K562 (cell line): ENCODE measurements around the gene ACSS2. TPM values are rescaled to one million over a fixed set of nuclear protein-coding genes. Genes with fewer than 3 reads are reported as not detected.

Experiments
- ATAC-seq: fragments of 200-7000 bp; cut with Tn5 transposase; 3 replicates; pipeline ENCODE4 v1.9.1; 2020; ENCODE audit warnings: moderate library complexity
- BruUV-seq: library from RNA; stranded (reverse); fragments of 400-500 nt; replicated peaks from 2 replicates; lab custom pipeline; 2021; lab: Mats Ljungman, UMichigan
- CTCF ChIA-PET: fragments of 300-600 bp; formaldehyde crosslinking; extraction: SDS; loops from one replicate; lab custom pipeline; 2021; ENCODE audit warnings: low intra/inter-chr PET ratio; lab: Yijun Ruan, JAX
- POLR2A ChIA-PET: fragments of 300-600, 350-650 bp; sonication (Branson Sonifier 250); formaldehyde crosslinking; extraction: SDS; loops from one replicate; lab custom pipeline; 2021; ENCODE audit warnings: antibody characterized with exemption, inconsistent platforms; lab: Yijun Ruan, JAX
- DNase-seq, 4 experiments: peaks; one replicate each; pipeline versions ENCODE4 v3.0.0 to v3.0.0-alpha.2; 2011 to 2018; ENCODE audit warnings: low spot score in 3 of 4, mixed read lengths in 3 of 4; ENCODE audit errors: extremely low read depth in 1 of 4
- FAIRE-seq: peaks from 2 replicates; lab custom pipeline; 2011; peaks lifted over from hg19 to GRCh38; lab: Jason Lieb, UNC
- H2AFZ ChIP-seq: 2 replicates; pipeline ENCODE4 v1.6.0; 2011; ENCODE audit warnings: low read depth, low read length, control low read depth, inconsistent platforms
- H3K27ac ChIP-seq: fragments of 200-600 bp; 3 replicates; pipeline ENCODE4 v1.8.0; 2011; ENCODE audit warnings: low read depth, mild to moderate bottlenecking, control low read depth, inconsistent platforms, low read length, moderate library complexity, mixed read lengths; ENCODE audit errors: extremely low read depth
- H3K27me3 ChIP-seq, 2 experiments: fragments of 300-600 bp in 1 of 2; 2 replicates in 1 of 2; 3 replicates in 1 of 2; pipeline versions ENCODE4 v1.6.0 to v1.8.0; 2011; ENCODE audit warnings: inconsistent platforms in 2 of 2, low read length in 2 of 2, mild to moderate bottlenecking in 1 of 2, mixed read lengths in 1 of 2, moderate library complexity in 1 of 2; ENCODE audit not compliant: control insufficient read depth in 2 of 2, insufficient read depth in 2 of 2
- H3K36me3 ChIP-seq: fragments of 300-600 bp; 3 replicates; pipeline ENCODE4 v1.8.0; 2011; ENCODE audit warnings: mild to moderate bottlenecking, low read length, inconsistent platforms; ENCODE audit not compliant: control insufficient read depth, insufficient read depth
- H3K4me1 ChIP-seq, 2 experiments: fragments of 200-600 bp in 1 of 2; replicated peaks in 1 of 2; 2 replicates in 1 of 2; 3 replicates in 1 of 2; pipeline versions ENCODE4 v1.5.1 to v1.8.0; 2011; ENCODE audit warnings: inconsistent platforms in 2 of 2, low read length in 2 of 2, mild to moderate bottlenecking in 1 of 2, mixed read lengths in 1 of 2, moderate library complexity in 1 of 2; ENCODE audit not compliant: control insufficient read depth in 2 of 2, insufficient read depth in 2 of 2
- H3K4me2 ChIP-seq: 2 replicates; pipeline ENCODE4 v1.6.1; 2011; ENCODE audit warnings: low read length, control low read depth, inconsistent platforms, mixed read lengths; ENCODE audit not compliant: insufficient read depth
- H3K4me3 ChIP-seq: fragments of 200-600 bp; sonication (generic), shearing (Covaris generic); 2 replicates; pipeline ENCODE4 v1.5.1; 2016; ENCODE audit warnings: control low read depth, inconsistent platforms
- H3K79me2 ChIP-seq: fragments of 200-600 bp; 3 replicates; pipeline ENCODE4 v1.8.0; 2011; ENCODE audit warnings: low read length, inconsistent platforms; ENCODE audit not compliant: control insufficient read depth, insufficient read depth
- H3K9ac ChIP-seq, 2 experiments: 2 replicates each; pipeline versions ENCODE4 v1.6.0 to v1.6.1; 2011; ENCODE audit warnings: low read depth in 2 of 2, low read length in 2 of 2, control low read depth in 1 of 2, inconsistent platforms in 1 of 2, mild to moderate bottlenecking in 1 of 2, mixed read lengths in 1 of 2; ENCODE audit not compliant: insufficient read depth in 1 of 2
- H3K9me1 ChIP-seq: one replicate; pipeline ENCODE4 v1.6.0; 2011; ENCODE audit warnings: inconsistent platforms, mild to moderate bottlenecking, low read length, moderate library complexity; ENCODE audit not compliant: control insufficient read depth, insufficient read depth
- H3K9me3 ChIP-seq: replicated peaks from 2 replicates; pipeline ENCODE4 v1.5.1; 2011; ENCODE audit warnings: low read depth, low read length, inconsistent platforms; ENCODE audit not compliant: control insufficient read depth, insufficient read depth
- H4K20me1 ChIP-seq: replicated peaks from 2 replicates; pipeline ENCODE4 v1.6.1; 2011; ENCODE audit warnings: low read length, inconsistent platforms, mixed read lengths; ENCODE audit not compliant: control insufficient read depth, insufficient read depth
- ADNP ChIP-seq: fragments of 200-800 bp; sonication (Bioruptor generic); IDR thresholded peaks from 2 replicates; pipeline ENCODE4 v1.6.1; 2016; ENCODE audit warnings: missing genetic modification characterization, missing compliant biosample characterization
- CTCF ChIP-seq, 3 experiments: IDR thresholded peaks in 2 of 3; conservative IDR thresholded peaks in 1 of 3; 2 replicates each; pipeline ENCODE4 v1.5.1; 2011 to 2012; ENCODE audit warnings: low read length in 3 of 3, mild to moderate bottlenecking in 3 of 3, control low read depth in 2 of 3, improper control_type of control experiment in 1 of 3, inconsistent platforms in 1 of 3, low read depth in 1 of 3, mixed read lengths in 1 of 3, moderate library complexity in 1 of 3; ENCODE audit not compliant: insufficient read depth in 2 of 3
- DEAF1 ChIP-seq: fragments of 450-650 bp; formaldehyde crosslinking; IDR thresholded peaks from 2 replicates; pipeline ENCODE4 v1.4.0; 2020; ENCODE audit warnings: mild to moderate bottlenecking, moderate library complexity
- HDAC2 ChIP-seq: fragments of 450-650 bp; IDR thresholded peaks from 2 replicates; pipeline ENCODE4 v1.6.1; 2016; ENCODE audit warnings: mild to moderate bottlenecking
- JUNB ChIP-seq: fragments of 450-650 bp; formaldehyde crosslinking; conservative IDR thresholded peaks from 2 replicates; pipeline ENCODE4 v1.4.0; 2020; ENCODE audit warnings: mild to moderate bottlenecking
- PTRF ChIP-seq: fragments of 450-650 bp; IDR thresholded peaks from 2 replicates; pipeline ENCODE4 v1.6.1; 2016; ENCODE audit warnings: mild to moderate bottlenecking, missing genetic modification characterization, missing compliant biosample characterization
- YY1 ChIP-seq, 3 experiments: IDR thresholded peaks; 2 replicates each; pipeline ENCODE4 v1.6.1; 2011; ENCODE audit warnings: low read length in 2 of 3, mild to moderate bottlenecking in 2 of 3, moderate library complexity in 2 of 3, borderline replicate concordance in 1 of 3, control low read depth in 1 of 3, low read depth in 1 of 3; ENCODE audit not compliant: insufficient read depth in 3 of 3, insufficient replicate concordance in 2 of 3, control insufficient read depth in 1 of 3, insufficient read length in 1 of 3; ENCODE audit errors: extremely low read depth in 1 of 3
- ZBTB9 ChIP-seq: fragments of 450-650 bp; formaldehyde crosslinking; IDR thresholded peaks from 2 replicates; pipeline ENCODE4 v1.4.0; 2020; ENCODE audit warnings: mild to moderate bottlenecking, moderate library complexity
- ZNF551 ChIP-seq: fragments of 250-450 bp; sonication (Bioruptor Pico); IDR thresholded peaks from 2 replicates; pipeline ENCODE4 v1.5.0; 2021; ENCODE audit warnings: mild to moderate bottlenecking, moderate library complexity
- WGBS: fragments of 100-300 bp; shearing (Covaris generic); methylation state at CpG from one replicate; pipeline ENCODE4 v1.1.6; 2016; ENCODE audit warnings: low coverage, mixed read lengths; ENCODE audit not compliant: insufficient coverage; ENCODE audit errors: missing lambda C conversion rate; 5-methylcytosine and 5-hydroxymethylcytosine counted together
- in situ Hi-C: fragments of 300-500 bp; cut with MboI; formaldehyde crosslinking; loops from 4 replicates; pipeline ENCODE4 v1.15.0; 2018; ENCODE audit warnings: inconsistent platforms, mixed read lengths
- intact Hi-C: fragments of 100-400 bp; cut with micrococcal nuclease; formaldehyde crosslinking; loops from 2 replicates; pipeline ENCODE4 v1.14.2; 2022
- polyA plus RNA-seq, 8 experiments: library from polyadenylated mRNA; depleted of rRNA in 4 of 8; stranded (reverse) in 5 of 8; unstranded in 3 of 8; fragments of >200 nt; fragmentation: Nextera tagmentation in 2 of 8; fragmentation: Illumina TruSeq in 1 of 8; extraction: Ambion mirVana in 2 of 8; extraction: Trizol in 1 of 8; gene quantifications; 2 replicates each; pipeline versions ENCODE4 v1.2.1 to v1.2.3, GENCODE V29; 2011 to 2014; ENCODE audit warnings: inconsistent platforms in 1 of 8, missing spikeins in 1 of 8
- total RNA-seq, 7 experiments: library from RNA; depleted of rRNA in 6 of 7; stranded (reverse); fragments of >200 nt in 6 of 7; fragmentation: Illumina TruSeq in 2 of 7; extraction: Trizol in 2 of 7; gene quantifications; 2 replicates each; pipeline versions ENCODE4 v1.2.1 to v1.2.3, GENCODE V29; 2011 to 2021; ENCODE audit warnings: low replicate concordance in 1 of 7
- TF ChIP-seq, protein P1 (sequence below): fragments of 250-450 bp; sonication (Bioruptor Pico); IDR thresholded peaks from 2 replicates; pipeline ENCODE4 v1.4.0; 2020; ENCODE audit warnings: mild to moderate bottlenecking, moderate library complexity

The ACSS2 gene
- total and polyA plus RNA-seq, 9 of the 15 experiments (the other 6 are each of a cell fraction or from before 2014, with no cell fraction given) = 21.9 to 246 (median 66.2) TPM

- H3K4me3 ChIP-seq = peak overlapping the region; percentile 55
- intact Hi-C loops = no loop called here
- peak overlapping the region; percentile 86 to 98 for H3K9ac ChIP-seq
- peak overlapping the region; percentile 90 for H3K4me2 ChIP-seq
- no peaks in the 10 kb centered on the region for H3K9me1 ChIP-seq
- no peak for FAIRE-seq
- no peak for ATAC-seq
- BruUV-seq = TSS peak; percentile 79
- no peaks in the 10 kb centered on the region for H4K20me1 ChIP-seq
- no peaks in the 10 kb centered on the region for H3K27me3 ChIP-seq
- 18% methylated on average over 6 of the region's 6 CpGs for WGBS
- H3K9me3 ChIP-seq = no peaks in the 10 kb centered on the region
- peak overlapping the region; percentile 98 for H2AFZ ChIP-seq
- H3K36me3 ChIP-seq = peaks cover 21% of the 10 kb centered on the region
- ChIA-PET POLR2A (interaction anchor here (0.5 to 2.8 kb wide), 10 partner anchors 10 to 195 kb away, joined by 3 to 12 read pairs (median 4); no protein-coding TSS in a partner anchor), CTCF (interaction anchor here (1.2 to 1.9 kb wide), 2 partner anchors 82 to 644 kb away, joined by 5 read pairs; no protein-coding TSS in a partner anchor)
- no peak for DNase-seq
- H3K27ac ChIP-seq = peak overlapping the region; percentile 89
- peaks cover 23% of the 10 kb centered on the region for H3K79me2 ChIP-seq
- in situ Hi-C loops = loop anchor here (5.0 kb wide), 1 partner anchor 84 kb away; the partner anchor contains the start of gene GGT7
- H3K4me1 ChIP-seq = peaks cover 22 to 26% of the 10 kb centered on the region in 2 experiments; a peak in 4 of 5 replicates
- TF ChIP-seq ZNF551 (CRISPR knock-in tag) (no peak), HDAC2 (no peak), CTCF (IDR thresholded peaks at IDR 0.05 in 2 of 3, conservative IDR thresholded peaks at IDR 0.05 in 1 of 3; ENCODE audit: insufficient read depth in 2 of 3, low read depth in 1 of 3, low read length in 3 of 3) (peak in 1 of 3 experiments; percentile 8; a peak in 1 of 6 replicates), JUNB (CRISPR knock-in tag) (no peak), YY1 (IDR thresholded peaks at IDR 0.05; ENCODE audit: borderline replicate concordance in 1 of 3, control insufficient read depth in 1 of 3, extremely low read depth in 1 of 3, insufficient read depth in 3 of 3, insufficient read length in 1 of 3, insufficient replicate concordance in 2 of 3, low read depth in 1 of 3, low read length in 2 of 3) (no peak), PTRF (tag) (no peak), DEAF1 (CRISPR knock-in tag) (peak; percentile 5; the same call in 1 of the 2 replicates), ADNP (tag) (no peak), ZBTB9 (CRISPR knock-in tag) (0 out of 2 replicates have a peak, but pooled peaks have one; percentile 45)
- TF ChIP-seq, protein P1, sequence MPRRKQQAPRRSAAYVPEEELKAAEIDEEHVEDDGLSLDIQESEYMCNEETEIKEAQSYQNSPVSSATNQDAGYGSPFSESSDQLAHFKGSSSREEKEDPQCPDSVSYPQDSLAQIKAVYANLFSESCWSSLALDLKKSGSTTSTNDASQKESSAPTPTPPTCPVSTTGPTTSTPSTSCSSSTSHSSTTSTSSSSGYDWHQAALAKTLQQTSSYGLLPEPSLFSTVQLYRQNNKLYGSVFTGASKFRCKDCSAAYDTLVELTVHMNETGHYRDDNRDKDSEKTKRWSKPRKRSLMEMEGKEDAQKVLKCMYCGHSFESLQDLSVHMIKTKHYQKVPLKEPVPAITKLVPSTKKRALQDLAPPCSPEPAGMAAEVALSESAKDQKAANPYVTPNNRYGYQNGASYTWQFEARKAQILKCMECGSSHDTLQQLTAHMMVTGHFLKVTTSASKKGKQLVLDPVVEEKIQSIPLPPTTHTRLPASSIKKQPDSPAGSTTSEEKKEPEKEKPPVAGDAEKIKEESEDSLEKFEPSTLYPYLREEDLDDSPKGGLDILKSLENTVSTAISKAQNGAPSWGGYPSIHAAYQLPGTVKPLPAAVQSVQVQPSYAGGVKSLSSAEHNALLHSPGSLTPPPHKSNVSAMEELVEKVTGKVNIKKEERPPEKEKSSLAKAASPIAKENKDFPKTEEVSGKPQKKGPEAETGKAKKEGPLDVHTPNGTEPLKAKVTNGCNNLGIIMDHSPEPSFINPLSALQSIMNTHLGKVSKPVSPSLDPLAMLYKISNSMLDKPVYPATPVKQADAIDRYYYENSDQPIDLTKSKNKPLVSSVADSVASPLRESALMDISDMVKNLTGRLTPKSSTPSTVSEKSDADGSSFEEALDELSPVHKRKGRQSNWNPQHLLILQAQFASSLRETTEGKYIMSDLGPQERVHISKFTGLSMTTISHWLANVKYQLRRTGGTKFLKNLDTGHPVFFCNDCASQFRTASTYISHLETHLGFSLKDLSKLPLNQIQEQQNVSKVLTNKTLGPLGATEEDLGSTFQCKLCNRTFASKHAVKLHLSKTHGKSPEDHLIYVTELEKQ (CRISPR knock-in tag) = no peak
Observed at GRCh38 chr20:34956041-34956458, 79.6 kb downstream of the ACSS2 start.
